Measurements from ENCODE around the gene ATP2A3.

The ATP2A3 gene

GRCh38 chr17:3903881-3904290 is 60.4 kb downstream of the ATP2A3 start:
- no peak overlapping the region for H3K4me3 ChIP-seq (ENCODE audit: insufficient read depth, low read depth, low read length, poor library complexity, severe bottlenecking)
- H3K27ac ChIP-seq (ENCODE audit: insufficient read depth, low read length, poor library complexity, severe bottlenecking) = no peak overlapping the region

GRCh38 chr17:3903051-3903825 is 61.0 kb downstream of the ATP2A3 start:
- no peaks in the 10 kb centered on the region for H3K9me3 ChIP-seq (ENCODE audit: control insufficient read depth, low read length)
- H3K27me3 ChIP-seq (replicated peaks; ENCODE audit: control insufficient read depth, insufficient read depth, low read length, poor library complexity, severe bottlenecking) = no peaks in the 10 kb centered on the region
- DNase-seq = no peak
- no peak overlapping the region for H3K27ac ChIP-seq (ENCODE audit: insufficient read depth, low read length, poor library complexity, severe bottlenecking)
- no peaks in the 10 kb centered on the region for H3K36me3 ChIP-seq (ENCODE audit: control insufficient read depth, insufficient read depth, low read length)
- H3K4me3 ChIP-seq (ENCODE audit: insufficient read depth, low read depth, low read length, poor library complexity, severe bottlenecking) = no peak overlapping the region
- H3K4me1 ChIP-seq (ENCODE audit: control insufficient read depth, insufficient read depth, low read length, poor library complexity, severe bottlenecking) = no peaks in the 10 kb centered on the region

More at GRCh38 chr17:3903881-3904290, 60.4 kb downstream of the ATP2A3 start:
- H3K9me3 ChIP-seq (ENCODE audit: control insufficient read depth, low read length) = no peaks in the 10 kb centered on the region
- DNase-seq = no peak
- no peaks in the 10 kb centered on the region for H3K36me3 ChIP-seq (ENCODE audit: control insufficient read depth, insufficient read depth, low read length)
- no peaks in the 10 kb centered on the region for H3K4me1 ChIP-seq (ENCODE audit: control insufficient read depth, insufficient read depth, low read length, poor library complexity, severe bottlenecking)
- H3K27me3 ChIP-seq (replicated peaks; ENCODE audit: control insufficient read depth, insufficient read depth, low read length, poor library complexity, severe bottlenecking) = no peaks in the 10 kb centered on the region

GRCh38 chr17:3900646-3901045 is 63.6 kb downstream of the ATP2A3 start:
- no peak overlapping the region for H3K4me3 ChIP-seq (ENCODE audit: insufficient read depth, low read depth, low read length, poor library complexity, severe bottlenecking)
- no peaks in the 10 kb centered on the region for H3K36me3 ChIP-seq (ENCODE audit: control insufficient read depth, insufficient read depth, low read length)
- no peaks in the 10 kb centered on the region for H3K4me1 ChIP-seq (ENCODE audit: control insufficient read depth, insufficient read depth, low read length, poor library complexity, severe bottlenecking)
- no peak for DNase-seq
- no peak overlapping the region for H3K27ac ChIP-seq (ENCODE audit: insufficient read depth, low read length, poor library complexity, severe bottlenecking)
- H3K27me3 ChIP-seq (replicated peaks; ENCODE audit: control insufficient read depth, insufficient read depth, low read length, poor library complexity, severe bottlenecking) = no peaks in the 10 kb centered on the region
- no peaks in the 10 kb centered on the region for H3K9me3 ChIP-seq (ENCODE audit: control insufficient read depth, low read length)

DNA sequence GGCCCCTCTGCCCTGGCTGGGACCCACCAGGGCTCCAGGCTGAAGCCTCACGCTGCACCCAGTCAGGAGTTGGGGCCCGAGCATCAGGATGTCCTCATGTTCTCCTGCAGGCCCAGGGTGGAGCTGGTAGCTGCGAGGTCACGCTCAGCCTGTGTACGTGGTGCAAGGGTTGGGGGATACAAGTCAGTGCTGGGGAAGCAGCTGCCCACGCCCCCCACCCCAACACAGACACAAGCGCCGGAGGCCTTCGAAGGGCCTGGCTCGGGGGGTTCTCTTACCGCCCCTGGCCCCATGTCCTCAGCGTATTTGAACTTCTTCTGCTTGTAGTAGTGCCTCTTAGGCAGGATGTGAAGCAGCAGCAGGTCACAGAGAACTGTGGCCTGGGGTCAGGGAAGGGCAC is 66.5 kb downstream of the ATP2A3 start:
- Histone ChIP-seq H3K9me3 (ENCODE audit: control insufficient read depth, low read length) (no peaks in the 10 kb centered on the region), H3K27me3 (replicated peaks; ENCODE audit: control insufficient read depth, insufficient read depth, low read length, poor library complexity, severe bottlenecking) (no peaks in the 10 kb centered on the region), H3K4me3 (ENCODE audit: insufficient read depth, low read depth, low read length, poor library complexity, severe bottlenecking) (no peak overlapping the region), H3K36me3 (ENCODE audit: control insufficient read depth, insufficient read depth, low read length) (no peaks in the 10 kb centered on the region), H3K27ac (ENCODE audit: insufficient read depth, low read length, poor library complexity, severe bottlenecking) (no peak overlapping the region), H3K4me1 (ENCODE audit: control insufficient read depth, insufficient read depth, low read length, poor library complexity, severe bottlenecking) (peaks cover 10% of the 10 kb centered on the region)
- DNase-seq = no peak

- Histone ChIP-seq H3K27ac (ENCODE audit: insufficient read depth, low read length, poor library complexity, severe bottlenecking) (no peak overlapping the region), H3K9me3 (ENCODE audit: control insufficient read depth, low read length) (no peaks in the 10 kb centered on the region), H3K36me3 (ENCODE audit: control insufficient read depth, insufficient read depth, low read length) (no peaks in the 10 kb centered on the region), H3K27me3 (replicated peaks; ENCODE audit: control insufficient read depth, insufficient read depth, low read length, poor library complexity, severe bottlenecking) (no peaks in the 10 kb centered on the region), H3K4me3 (ENCODE audit: insufficient read depth, low read depth, low read length, poor library complexity, severe bottlenecking) (no peak overlapping the region), H3K4me1 (ENCODE audit: control insufficient read depth, insufficient read depth, low read length, poor library complexity, severe bottlenecking) (peaks cover 16% of the 10 kb centered on the region)
- no peak for DNase-seq
Observed at GRCh38 chr17:3896968-3897235, 67.3 kb downstream of the ATP2A3 start.

DNA sequence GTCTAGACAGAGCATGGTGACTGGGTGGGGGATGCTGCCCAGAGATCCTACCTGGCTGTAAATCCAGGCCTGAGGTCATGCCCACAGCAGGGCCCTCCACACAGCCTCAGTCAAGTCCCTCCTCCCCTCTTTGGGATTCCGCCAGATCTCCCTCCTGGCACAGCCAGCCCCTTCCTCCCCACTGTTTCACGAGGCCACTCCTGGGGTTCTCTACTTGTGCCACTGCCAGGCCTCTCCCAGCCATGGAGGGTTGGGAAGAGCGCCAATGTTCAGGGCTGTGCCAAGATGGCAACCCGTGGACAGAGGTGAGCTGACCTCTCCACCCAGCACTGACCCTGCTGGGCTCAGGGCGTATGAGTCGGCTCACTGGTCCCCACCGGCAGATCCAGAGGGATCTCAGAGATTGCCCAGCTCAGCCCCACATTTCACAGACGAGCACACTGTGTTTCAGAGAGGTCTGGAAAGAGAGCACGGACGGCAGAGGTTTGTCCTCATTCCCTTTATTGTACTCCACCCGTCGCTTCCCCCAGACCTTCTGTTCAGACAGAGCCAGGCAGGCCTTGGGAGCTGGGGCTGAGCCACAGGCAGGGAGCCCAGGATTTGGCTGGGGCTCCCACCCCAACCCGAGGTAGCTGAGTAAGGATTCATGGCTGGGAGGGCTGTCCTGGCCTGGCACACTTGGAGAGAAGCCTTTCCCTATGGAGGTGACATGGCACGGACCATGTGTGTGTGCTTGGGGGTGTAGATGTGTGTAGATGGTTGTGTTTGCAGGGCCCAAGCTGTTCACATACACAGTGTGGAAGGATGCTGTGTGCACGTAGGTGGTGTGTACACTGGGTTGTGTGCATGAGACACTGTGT is 67.9 kb downstream of the ATP2A3 start:
- H3K27me3 ChIP-seq (replicated peaks; ENCODE audit: control insufficient read depth, insufficient read depth, low read length, poor library complexity, severe bottlenecking) = no peaks in the 10 kb centered on the region
- no peak for DNase-seq
- H3K4me1 ChIP-seq (ENCODE audit: control insufficient read depth, insufficient read depth, low read length, poor library complexity, severe bottlenecking) = peaks cover 22% of the 10 kb centered on the region
- H3K36me3 ChIP-seq (ENCODE audit: control insufficient read depth, insufficient read depth, low read length) = no peaks in the 10 kb centered on the region
- H3K4me3 ChIP-seq (ENCODE audit: insufficient read depth, low read depth, low read length, poor library complexity, severe bottlenecking) = no peak overlapping the region
- no peaks in the 10 kb centered on the region for H3K9me3 ChIP-seq (ENCODE audit: control insufficient read depth, low read length)
- no peak overlapping the region for H3K27ac ChIP-seq (ENCODE audit: insufficient read depth, low read length, poor library complexity, severe bottlenecking)

DNA sequence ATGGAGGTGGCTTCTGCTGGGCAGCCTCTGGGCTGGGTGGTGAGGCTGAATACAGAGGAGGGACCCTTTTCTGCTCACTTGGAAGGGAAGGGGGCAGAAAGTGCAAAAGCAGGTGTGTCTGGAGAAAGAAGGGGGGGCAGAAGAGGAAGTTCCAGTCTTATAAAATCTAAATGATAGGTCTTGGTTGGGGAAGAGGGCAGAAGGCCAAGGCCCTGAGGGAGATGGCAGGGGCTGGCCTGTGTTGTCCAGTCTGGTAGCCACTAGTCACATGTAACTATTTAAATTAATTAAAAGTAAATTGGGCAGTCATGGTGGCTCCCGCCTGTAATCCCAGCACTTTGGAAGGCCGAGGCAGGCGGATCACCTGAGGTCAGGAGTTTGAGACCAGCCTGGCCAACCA is 68.9 kb downstream of the ATP2A3 start:
- DNase-seq = no peak
- Histone ChIP-seq H3K27ac (ENCODE audit: insufficient read depth, low read length, poor library complexity, severe bottlenecking) (no peak overlapping the region), H3K9me3 (ENCODE audit: control insufficient read depth, low read length) (no peaks in the 10 kb centered on the region), H3K4me3 (ENCODE audit: insufficient read depth, low read depth, low read length, poor library complexity, severe bottlenecking) (no peak overlapping the region), H3K27me3 (replicated peaks; ENCODE audit: control insufficient read depth, insufficient read depth, low read length, poor library complexity, severe bottlenecking) (no peaks in the 10 kb centered on the region), H3K4me1 (ENCODE audit: control insufficient read depth, insufficient read depth, low read length, poor library complexity, severe bottlenecking) (peaks cover 22% of the 10 kb centered on the region), H3K36me3 (ENCODE audit: control insufficient read depth, insufficient read depth, low read length) (no peaks in the 10 kb centered on the region)

GRCh38 chr17:3894911-3895343 is 69.3 kb downstream of the ATP2A3 start:
- no peaks in the 10 kb centered on the region for H3K9me3 ChIP-seq (ENCODE audit: control insufficient read depth, low read length)
- H3K4me3 ChIP-seq (ENCODE audit: insufficient read depth, low read depth, low read length, poor library complexity, severe bottlenecking) = no peak overlapping the region
- no peak for DNase-seq
- H3K27me3 ChIP-seq (replicated peaks; ENCODE audit: control insufficient read depth, insufficient read depth, low read length, poor library complexity, severe bottlenecking) = no peaks in the 10 kb centered on the region
- H3K36me3 ChIP-seq (ENCODE audit: control insufficient read depth, insufficient read depth, low read length) = no peaks in the 10 kb centered on the region
- no peak overlapping the region for H3K27ac ChIP-seq (ENCODE audit: insufficient read depth, low read length, poor library complexity, severe bottlenecking)
- H3K4me1 ChIP-seq (ENCODE audit: control insufficient read depth, insufficient read depth, low read length, poor library complexity, severe bottlenecking) = peaks cover 22% of the 10 kb centered on the region

DNA sequence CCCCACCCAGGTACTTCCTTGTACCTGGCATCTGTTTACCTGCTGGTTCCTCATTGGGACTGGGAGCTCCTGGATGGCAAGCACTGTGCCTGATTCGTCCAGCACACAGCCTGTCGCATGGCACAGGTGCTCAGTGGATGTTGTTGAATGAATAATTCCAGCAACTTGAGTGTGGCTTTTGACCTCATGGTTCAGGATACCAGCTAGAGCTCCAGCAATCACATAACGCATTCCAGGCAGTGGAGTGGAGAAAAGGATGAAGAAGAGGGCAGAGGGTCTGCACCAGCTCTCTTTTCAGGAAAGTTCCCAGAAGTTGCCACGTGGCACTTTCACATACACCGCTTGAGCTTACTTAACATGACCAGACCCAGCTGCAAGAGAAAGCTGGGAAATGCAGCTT is 70.0 kb downstream of the ATP2A3 start:
- Histone ChIP-seq H3K36me3 (ENCODE audit: control insufficient read depth, insufficient read depth, low read length) (no peaks in the 10 kb centered on the region), H3K4me3 (ENCODE audit: insufficient read depth, low read depth, low read length, poor library complexity, severe bottlenecking) (no peak overlapping the region), H3K4me1 (ENCODE audit: control insufficient read depth, insufficient read depth, low read length, poor library complexity, severe bottlenecking) (peaks cover 22% of the 10 kb centered on the region), H3K27ac (ENCODE audit: insufficient read depth, low read length, poor library complexity, severe bottlenecking) (no peak overlapping the region), H3K9me3 (ENCODE audit: control insufficient read depth, low read length) (no peaks in the 10 kb centered on the region), H3K27me3 (replicated peaks; ENCODE audit: control insufficient read depth, insufficient read depth, low read length, poor library complexity, severe bottlenecking) (no peaks in the 10 kb centered on the region)
- DNase-seq = no peak

GRCh38 chr17:3893720-3894116 is 70.5 kb downstream of the ATP2A3 start:
- no peaks in the 10 kb centered on the region for H3K36me3 ChIP-seq (ENCODE audit: control insufficient read depth, insufficient read depth, low read length)
- peaks cover 22% of the 10 kb centered on the region for H3K4me1 ChIP-seq (ENCODE audit: control insufficient read depth, insufficient read depth, low read length, poor library complexity, severe bottlenecking)
- H3K27me3 ChIP-seq (replicated peaks; ENCODE audit: control insufficient read depth, insufficient read depth, low read length, poor library complexity, severe bottlenecking) = no peaks in the 10 kb centered on the region
- H3K27ac ChIP-seq (ENCODE audit: insufficient read depth, low read length, poor library complexity, severe bottlenecking) = peak overlapping the region; percentile 68
- no peak for DNase-seq
- no peaks in the 10 kb centered on the region for H3K9me3 ChIP-seq (ENCODE audit: control insufficient read depth, low read length)
- peak overlapping the region; percentile 65 for H3K4me3 ChIP-seq (ENCODE audit: insufficient read depth, low read depth, low read length, poor library complexity, severe bottlenecking)

Data from effector memory CD4-positive, alpha-beta T cell (primary cell).